DND-41 (cell line): Measurements from ENCODE around the gene NHEJ1.
A peak's percentile ranks its signal among the peaks of the same experiment; 100 is the strongest.

ENCODE experiments used
- ATAC-seq: fragments of 200-7000 bp; cut with Tn5 transposase; 3 replicates; pipeline ENCODE4 v1.9.1; 2021; ENCODE audit warnings: low read depth; ENCODE audit not compliant: insufficient read depth
- DNase-seq: peaks from one replicate; pipeline ENCODE4 v3.0.0-alpha.2; 2020
- H2AFZ ChIP-seq: 2 replicates; pipeline ENCODE4 v1.6.0; 2012; ENCODE audit warnings: low read depth, low read length
- H3K27ac ChIP-seq: 2 replicates; pipeline ENCODE4 v1.5.1; 2012; ENCODE audit warnings: low read length, inconsistent platforms
- H3K27me3 ChIP-seq: fragments of 200-600 bp; sonication (generic); 2 replicates; pipeline ENCODE4 v1.6.0; 2012; ENCODE audit warnings: low read length, mild to moderate bottlenecking, inconsistent platforms; ENCODE audit not compliant: insufficient read depth, poor library complexity
- H3K36me3 ChIP-seq: 2 replicates; pipeline ENCODE4 v1.5.1; 2012; ENCODE audit warnings: low read length, inconsistent platforms; ENCODE audit not compliant: insufficient read depth
- H3K4me1 ChIP-seq: 2 replicates; pipeline ENCODE4 v1.5.1; 2012; ENCODE audit warnings: mild to moderate bottlenecking, low read length; ENCODE audit not compliant: insufficient read depth
- H3K4me2 ChIP-seq: 2 replicates; pipeline ENCODE4 v1.6.0; 2012; ENCODE audit warnings: mild to moderate bottlenecking, moderate library complexity, low read length, inconsistent platforms; ENCODE audit not compliant: insufficient read depth
- H3K4me3 ChIP-seq, 2 experiments: fragments of 200-600 bp in 1 of 2; shearing (Covaris generic) in 1 of 2; 2 replicates each; pipeline ENCODE4 v1.5.1; 2012 to 2016; ENCODE audit warnings: inconsistent platforms in 2 of 2, low read length in 2 of 2, mild to moderate bottlenecking in 2 of 2, low read depth in 1 of 2, moderate library complexity in 1 of 2
- H3K79me2 ChIP-seq: 2 replicates; pipeline ENCODE4 v1.6.0; 2012; ENCODE audit warnings: low read length, inconsistent platforms; ENCODE audit not compliant: insufficient read depth
- H3K9ac ChIP-seq: 2 replicates; pipeline ENCODE4 v1.6.0; 2012; ENCODE audit warnings: low read depth, mild to moderate bottlenecking, inconsistent platforms, low read length, moderate library complexity
- H3K9me3 ChIP-seq: 2 replicates; pipeline ENCODE4 v1.5.1; 2012; ENCODE audit warnings: low read length, moderate library complexity, mild to moderate bottlenecking, inconsistent platforms; ENCODE audit not compliant: insufficient read depth, severe bottlenecking
- H4K20me1 ChIP-seq: 2 replicates; pipeline ENCODE4 v1.6.0; 2012; ENCODE audit warnings: low read length; ENCODE audit not compliant: insufficient read depth
- CTCF ChIP-seq: IDR thresholded peaks from 2 replicates; pipeline ENCODE4 v1.5.1; 2012; ENCODE audit warnings: borderline replicate concordance, low read length, moderate library complexity, mild to moderate bottlenecking; ENCODE audit not compliant: poor library complexity, severe bottlenecking; ENCODE audit errors: extremely low read depth
- EZH2 ChIP-seq: IDR thresholded peaks from 3 replicates; pipeline ENCODE4 v1.6.1; 2012; ENCODE audit warnings: borderline replicate concordance, low read depth, mild to moderate bottlenecking, moderate library complexity, low read length, inconsistent platforms; ENCODE audit not compliant: severe bottlenecking

NHEJ1 gene

GRCh38 chr2:219028996-219029828, 131.4 kb downstream of the NHEJ1 start:
- DNase-seq = no peak
- no peak overlapping the region for H3K9ac ChIP-seq
- H3K4me3 ChIP-seq = no peak overlapping the region
- TF ChIP-seq CTCF (no peak), EZH2 (no peak)
- no peaks in the 10 kb centered on the region for H3K4me1 ChIP-seq
- H3K4me2 ChIP-seq = no peak overlapping the region
- peaks cover 8% of the 10 kb centered on the region; the same call in 1 of the 2 replicates for H4K20me1 ChIP-seq
- H3K27ac ChIP-seq = no peak overlapping the region
- H3K9me3 ChIP-seq = no peaks in the 10 kb centered on the region
- peak; percentile 39 for ATAC-seq
- H3K36me3 ChIP-seq = no peaks in the 10 kb centered on the region
- no peak overlapping the region for H2AFZ ChIP-seq
- no peaks in the 10 kb centered on the region for H3K79me2 ChIP-seq
- peaks cover 20% of the 10 kb centered on the region for H3K27me3 ChIP-seq

GRCh38 chr2:219028141-219028540, 132.5 kb downstream of the NHEJ1 start:
- H3K79me2 ChIP-seq = no peaks in the 10 kb centered on the region
- no peaks in the 10 kb centered on the region for H3K36me3 ChIP-seq
- peaks cover 8% of the 10 kb centered on the region; the same call in 1 of the 2 replicates for H4K20me1 ChIP-seq
- H3K9ac ChIP-seq = no peak overlapping the region
- DNase-seq (no peak), ATAC-seq (no peak)
- no peak overlapping the region for H3K4me3 ChIP-seq
- no peaks in the 10 kb centered on the region for H3K4me1 ChIP-seq
- H3K27ac ChIP-seq = no peak overlapping the region
- no peak overlapping the region for H2AFZ ChIP-seq
- no peak for TF ChIP-seq CTCF
- no peak for TF ChIP-seq EZH2
- H3K27me3 ChIP-seq = peaks cover 15% of the 10 kb centered on the region
- no peak overlapping the region for H3K4me2 ChIP-seq
- no peaks in the 10 kb centered on the region for H3K9me3 ChIP-seq

- Histone ChIP-seq H3K27ac (no peak overlapping the region), H3K4me3 (no peak overlapping the region), H3K9me3 (no peaks in the 10 kb centered on the region), H3K36me3 (no peaks in the 10 kb centered on the region), H3K4me1 (no peaks in the 10 kb centered on the region), H3K79me2 (no peaks in the 10 kb centered on the region), H4K20me1 (peaks cover 8% of the 10 kb centered on the region; the same call in 1 of the 2 replicates), H2AFZ (no peak overlapping the region), H3K4me2 (no peak overlapping the region), H3K27me3 (peaks cover 13% of the 10 kb centered on the region), H3K9ac (no peak overlapping the region)
- ATAC-seq = no peak
- DNase-seq = no peak
- no peak for TF ChIP-seq CTCF
- TF ChIP-seq EZH2 = no peak
These were observed 133.0 kb downstream of the NHEJ1 start for GRCh38 chr2:219027511-219028055.
